Lower lobe of right lung (tissue), 2 donors: Measurements from ENCODE around the gene C11orf86. TPM values are rescaled to one million over a fixed set of nuclear protein-coding genes. Genes with fewer than 3 reads are reported as not detected.
"Not testable (repeated sequence)": the region's sequence is repeated elsewhere in the genome, so short reads cannot be mapped to it uniquely, and the experiment has no call there.

Experiments used
- ATAC-seq, 2 donors: fragments of 200-7000 bp; cut with Tn5 transposase; one replicate each; pipeline ENCODE4 v1.9.1; 2020 to 2022; ENCODE audit warnings: mild to moderate bottlenecking in 2 of 2, moderate library complexity in 2 of 2
- DNase-seq: peaks from one replicate; pipeline ENCODE4 v3.0.0-alpha.2; 2020
- H3K27ac ChIP-seq: fragments of 200-600 bp; one replicate; pipeline ENCODE4 v1.8.0; 2022
- H3K27me3 ChIP-seq: fragments of 200-600 bp; one replicate; pipeline ENCODE4 v1.8.0; 2022; ENCODE audit warnings: low read depth
- H3K36me3 ChIP-seq: fragments of 200-600 bp; one replicate; pipeline ENCODE4 v1.8.0; 2022; ENCODE audit warnings: mild to moderate bottlenecking
- H3K4me1 ChIP-seq: fragments of 200-600 bp; one replicate; pipeline ENCODE4 v1.8.0; 2022
- H3K4me3 ChIP-seq: fragments of 200-600 bp; one replicate; pipeline ENCODE4 v1.8.0; 2022; ENCODE audit warnings: mild to moderate bottlenecking
- H3K9me3 ChIP-seq: fragments of 200-600 bp; one replicate; pipeline ENCODE4 v1.8.0; 2022
- CTCF ChIP-seq: fragments of 200-600 bp; IDR thresholded peaks from one replicate; pipeline ENCODE4 v1.8.0; 2022; ENCODE audit warnings: antibody characterized with exemption, mild to moderate bottlenecking
- intact Hi-C: fragments of 100-400 bp; cut with DNase I; formaldehyde crosslinking; loops from one replicate; pipeline ENCODE4 v1.11.0; 2022
- total RNA-seq: library from RNA; stranded (reverse); fragmentation: NEBNext Ultra II Directional; extraction: Animal tissue kit (Norgen Biotek cat#: 25700); gene quantifications from one replicate; pipeline ENCODE4 v1.2.1, GENCODE V29; 2021
- donor health status: DM: no; HTN: yes; CAD: no; lungs with severe emphysema.

C11orf86 gene
- total RNA-seq, 1 donor from 2014 or later = not detected

- intact Hi-C loops = no loop called here
- ATAC-seq (peak in 1 of 2 donors; percentile 48), DNase-seq (no peak)
- no peaks in the 10 kb centered on the region for H3K4me1 ChIP-seq
- H3K36me3 ChIP-seq = no peaks in the 10 kb centered on the region
- no peak overlapping the region for H3K4me3 ChIP-seq
- no peaks in the 10 kb centered on the region for H3K27me3 ChIP-seq
- no peaks in the 10 kb centered on the region for H3K9me3 ChIP-seq
- H3K27ac ChIP-seq = no peak overlapping the region
- TF ChIP-seq CTCF = no peak
Observed at GRCh38 chr11:66996609-66997273, 21.6 kb downstream of the C11orf86 start.

- no peaks in the 10 kb centered on the region for H3K9me3 ChIP-seq
- ATAC-seq (no peak), DNase-seq (no peak)
- intact Hi-C loops = no loop called here
- no peaks in the 10 kb centered on the region for H3K36me3 ChIP-seq
- no peak for TF ChIP-seq CTCF
- no peak overlapping the region for H3K4me3 ChIP-seq
- H3K27ac ChIP-seq = no peak overlapping the region
- no peaks in the 10 kb centered on the region for H3K27me3 ChIP-seq
- H3K4me1 ChIP-seq = no peaks in the 10 kb centered on the region
Observed at GRCh38 chr11:66999555-66999954, 24.5 kb downstream of the C11orf86 start.

- no peak for ATAC-seq
- no peak overlapping the region for H3K27ac ChIP-seq
- H3K36me3 ChIP-seq = no peaks in the 10 kb centered on the region
- DNase-seq = no peak
- no peak for TF ChIP-seq CTCF
- no peaks in the 10 kb centered on the region for H3K4me1 ChIP-seq
- H3K9me3 ChIP-seq = no peaks in the 10 kb centered on the region
- no peak overlapping the region for H3K4me3 ChIP-seq
- no peaks in the 10 kb centered on the region for H3K27me3 ChIP-seq
- intact Hi-C loops = no loop called here
Observed at GRCh38 chr11:67001332-67001731, 26.2 kb downstream of the C11orf86 start.

- Histone ChIP-seq H3K27ac (no peak overlapping the region), H3K9me3 (no peaks in the 10 kb centered on the region), H3K4me1 (no peaks in the 10 kb centered on the region), H3K36me3 (no peaks in the 10 kb centered on the region), H3K4me3 (no peak overlapping the region), H3K27me3 (no peaks in the 10 kb centered on the region)
- intact Hi-C loops = no loop called here
- TF ChIP-seq CTCF = no peak
- ATAC-seq (no peak), DNase-seq (no peak)
Observed at GRCh38 chr11:67002297-67002913, 27.3 kb downstream of the C11orf86 start.

GRCh38 chr11:67002921-67003411, 27.9 kb downstream of the C11orf86 start:
- no peak for DNase-seq
- no peaks in the 10 kb centered on the region for H3K9me3 ChIP-seq
- no peak for ATAC-seq
- TF ChIP-seq CTCF = no peak
- no peak overlapping the region for H3K4me3 ChIP-seq
- no peaks in the 10 kb centered on the region for H3K4me1 ChIP-seq
- no peaks in the 10 kb centered on the region for H3K27me3 ChIP-seq
- no peak overlapping the region for H3K27ac ChIP-seq
- no peaks in the 10 kb centered on the region for H3K36me3 ChIP-seq
- intact Hi-C loops = no loop called here

GRCh38 chr11:67005200-67005599, 30.1 kb downstream of the C11orf86 start:
- intact Hi-C loops, ATAC-seq, H3K27me3 ChIP-seq: not testable (repeated sequence)

More at GRCh38 chr11:67005200-67005599, 30.1 kb downstream of the C11orf86 start:
- H3K9me3 ChIP-seq, H3K27ac ChIP-seq, H3K4me1 ChIP-seq, H3K4me3 ChIP-seq, DNase-seq, H3K36me3 ChIP-seq: not testable (repeated sequence)
